ENCODE measurements around the gene KCNIP1.
A peak's percentile ranks its signal among the peaks of the same experiment; 100 is the strongest.
"Not testable (repeated sequence)": the region's sequence is repeated elsewhere in the genome, so short reads cannot be mapped to it uniquely, and the experiment has no call there.

The KCNIP1 gene

GRCh38 chr5:170747357-170747756 is 243.5 kb downstream of the KCNIP1 start:
- H3K4me1 Mint-ChIP-seq, result peaks cover 4% of the 10 kb centered on the region
- H3K27me3 Mint-ChIP-seq, result peaks cover 20% of the 10 kb centered on the region
- H3K27ac Mint-ChIP-seq, result no peak overlapping the region
- no peak overlapping the region for H3K4me3 Mint-ChIP-seq
- peaks cover 2% of the 10 kb centered on the region for H3K36me3 Mint-ChIP-seq
- H3K9me3 Mint-ChIP-seq, result no peaks in the 10 kb centered on the region

- no peak overlapping the region for H3K4me3 Mint-ChIP-seq
- peaks cover 2% of the 10 kb centered on the region for H3K36me3 Mint-ChIP-seq
- peaks cover 23% of the 10 kb centered on the region for H3K27me3 Mint-ChIP-seq
- H3K9me3 Mint-ChIP-seq, result no peaks in the 10 kb centered on the region
- peaks cover 4% of the 10 kb centered on the region for H3K4me1 Mint-ChIP-seq
- H3K27ac Mint-ChIP-seq, result no peak overlapping the region
These were observed 244.0 kb downstream of the KCNIP1 start for GRCh38 chr5:170747851-170748250.

- H3K36me3 Mint-ChIP-seq, result no peaks in the 10 kb centered on the region
- peaks cover 4% of the 10 kb centered on the region for H3K4me1 Mint-ChIP-seq
- H3K9me3 Mint-ChIP-seq, result no peaks in the 10 kb centered on the region
- H3K27me3 Mint-ChIP-seq, result peaks cover 17% of the 10 kb centered on the region
- no peak overlapping the region for H3K27ac Mint-ChIP-seq
- H3K4me3 Mint-ChIP-seq, result no peak overlapping the region
These were observed 245.2 kb downstream of the KCNIP1 start for GRCh38 chr5:170748951-170749471.

- H3K27me3 Mint-ChIP-seq, result peaks cover 17% of the 10 kb centered on the region
- H3K4me3 Mint-ChIP-seq, result no peak overlapping the region
- no peak overlapping the region for H3K27ac Mint-ChIP-seq
- H3K4me1 Mint-ChIP-seq, result no peaks in the 10 kb centered on the region
- H3K36me3 Mint-ChIP-seq, result no peaks in the 10 kb centered on the region
- no peaks in the 10 kb centered on the region for H3K9me3 Mint-ChIP-seq
These were observed 246.2 kb downstream of the KCNIP1 start for GRCh38 chr5:170749911-170750431.

- H3K4me1 Mint-ChIP-seq, result no peaks in the 10 kb centered on the region
- no peaks in the 10 kb centered on the region for H3K36me3 Mint-ChIP-seq
- no peaks in the 10 kb centered on the region for H3K9me3 Mint-ChIP-seq
- H3K27me3 Mint-ChIP-seq, result peaks cover 15% of the 10 kb centered on the region
- no peak overlapping the region for H3K27ac Mint-ChIP-seq
- H3K4me3 Mint-ChIP-seq, result no peak overlapping the region
These were observed 247.0 kb downstream of the KCNIP1 start for GRCh38 chr5:170750791-170751190.

GRCh38 chr5:170751631-170752030 is 247.8 kb downstream of the KCNIP1 start:
- Mint-ChIP-seq H3K27ac (no peak overlapping the region), H3K4me1 (no peaks in the 10 kb centered on the region), H3K9me3 (no peaks in the 10 kb centered on the region), H3K4me3 (no peak overlapping the region), H3K36me3 (no peaks in the 10 kb centered on the region), H3K27me3 (peaks cover 15% of the 10 kb centered on the region)

GRCh38 chr5:170752257-170753215 is 248.7 kb downstream of the KCNIP1 start:
- Mint-ChIP-seq H3K4me1 (no peaks in the 10 kb centered on the region), H3K27ac (peak overlapping the region; percentile 41), H3K9me3 (no peaks in the 10 kb centered on the region), H3K4me3 (no peak overlapping the region), H3K27me3 (peaks cover 13% of the 10 kb centered on the region), H3K36me3 (no peaks in the 10 kb centered on the region)

GRCh38 chr5:170753311-170753710 is 249.5 kb downstream of the KCNIP1 start:
- H3K9me3 Mint-ChIP-seq, result no peaks in the 10 kb centered on the region
- H3K36me3 Mint-ChIP-seq, result no peaks in the 10 kb centered on the region
- no peak overlapping the region for H3K4me3 Mint-ChIP-seq
- H3K27ac Mint-ChIP-seq, result no peak overlapping the region
- H3K27me3 Mint-ChIP-seq, result peaks cover 8% of the 10 kb centered on the region
- no peaks in the 10 kb centered on the region for H3K4me1 Mint-ChIP-seq

GRCh38 chr5:170754508-170754907 is 250.7 kb downstream of the KCNIP1 start:
- H3K36me3 Mint-ChIP-seq, H3K27me3 Mint-ChIP-seq, H3K9me3 Mint-ChIP-seq: not testable (repeated sequence)

GRCh38 chr5:170755679-170756456 is 252.0 kb downstream of the KCNIP1 start:
- no peaks in the 10 kb centered on the region for H3K9me3 Mint-ChIP-seq
- no peaks in the 10 kb centered on the region for H3K36me3 Mint-ChIP-seq
- H3K27ac Mint-ChIP-seq, result no peak overlapping the region
- peaks cover 9% of the 10 kb centered on the region for H3K27me3 Mint-ChIP-seq
- H3K4me3 Mint-ChIP-seq, result no peak overlapping the region
- H3K4me1 Mint-ChIP-seq, result no peaks in the 10 kb centered on the region

More at GRCh38 chr5:170754508-170754907, 250.7 kb downstream of the KCNIP1 start:
- H3K27ac Mint-ChIP-seq, H3K4me1 Mint-ChIP-seq, H3K4me3 Mint-ChIP-seq: not testable (repeated sequence)

GRCh38 chr5:170756691-170757090 is 252.9 kb downstream of the KCNIP1 start:
- Mint-ChIP-seq H3K27me3 (peaks cover 10% of the 10 kb centered on the region), H3K27ac (no peak overlapping the region), H3K4me3 (no peak overlapping the region), H3K9me3 (no peaks in the 10 kb centered on the region), H3K4me1 (no peaks in the 10 kb centered on the region), H3K36me3 (no peaks in the 10 kb centered on the region)

GRCh38 chr5:170757182-170757601 is 253.4 kb downstream of the KCNIP1 start:
- Mint-ChIP-seq H3K36me3 (no peaks in the 10 kb centered on the region), H3K4me3 (no peak overlapping the region), H3K4me1 (no peaks in the 10 kb centered on the region), H3K9me3 (no peaks in the 10 kb centered on the region), H3K27me3 (peaks cover 10% of the 10 kb centered on the region), H3K27ac (no peak overlapping the region)

GRCh38 chr5:170757669-170758068 is 253.8 kb downstream of the KCNIP1 start:
- Mint-ChIP-seq H3K27me3 (peaks cover 9% of the 10 kb centered on the region), H3K36me3 (no peaks in the 10 kb centered on the region), H3K9me3 (no peaks in the 10 kb centered on the region), H3K27ac (no peak overlapping the region), H3K4me1 (no peaks in the 10 kb centered on the region), H3K4me3 (no peak overlapping the region)

- Mint-ChIP-seq H3K27me3 (peaks cover 8% of the 10 kb centered on the region), H3K9me3 (no peaks in the 10 kb centered on the region), H3K4me3 (no peak overlapping the region), H3K4me1 (no peaks in the 10 kb centered on the region), H3K36me3 (no peaks in the 10 kb centered on the region), H3K27ac (no peak overlapping the region)
These were observed 254.7 kb downstream of the KCNIP1 start for GRCh38 chr5:170758481-170758880.

GRCh38 chr5:170760113-170760512 is 256.3 kb downstream of the KCNIP1 start:
- peaks cover 8% of the 10 kb centered on the region for H3K27me3 Mint-ChIP-seq
- H3K4me3 Mint-ChIP-seq, result no peak overlapping the region
- no peaks in the 10 kb centered on the region for H3K9me3 Mint-ChIP-seq
- H3K4me1 Mint-ChIP-seq, result no peaks in the 10 kb centered on the region
- no peaks in the 10 kb centered on the region for H3K36me3 Mint-ChIP-seq
- H3K27ac Mint-ChIP-seq, result no peak overlapping the region

All from activated naive CD4-positive, alpha-beta T cell treated with anti-CD3 and anti-CD28 coated beads, Interleukin-2, amount 50 U/mL, for 24 hours (primary cell).